HG02973 (cell line): ENCODE measurements around the gene PTPRM.
"Not testable (repeated sequence)": the region's sequence is repeated elsewhere in the genome, so short reads cannot be mapped to it uniquely, and the experiment has no call there.

Experiments
- ATAC-seq: cut with Tn5 transposase; IDR thresholded peaks from one replicate; pipeline ENCODE4 v1.9.1; 2021; ENCODE audit warnings: moderate library complexity; ENCODE audit not compliant: unreplicated experiment

PTPRM gene

DNA sequence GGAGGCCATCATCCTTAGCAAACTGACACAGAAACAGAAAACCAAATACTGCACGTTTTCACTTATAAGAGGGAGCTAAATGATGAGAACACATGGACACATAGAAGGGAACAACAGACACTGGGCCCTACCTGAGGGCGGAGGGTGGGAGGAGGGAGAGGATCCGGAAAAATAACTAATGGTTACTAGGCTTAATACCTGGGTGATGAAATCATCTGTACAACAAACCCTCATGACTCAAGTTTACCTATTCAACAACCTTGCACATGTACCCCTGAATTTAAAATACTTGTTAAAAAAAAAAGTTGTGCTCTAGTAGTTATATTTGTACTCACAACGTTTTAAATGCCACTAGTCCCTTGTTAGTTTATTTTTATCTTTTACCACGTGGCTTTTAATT is 879.8 kb downstream of the PTPRM start:
- not testable (repeated sequence) for ATAC-seq

DNA sequence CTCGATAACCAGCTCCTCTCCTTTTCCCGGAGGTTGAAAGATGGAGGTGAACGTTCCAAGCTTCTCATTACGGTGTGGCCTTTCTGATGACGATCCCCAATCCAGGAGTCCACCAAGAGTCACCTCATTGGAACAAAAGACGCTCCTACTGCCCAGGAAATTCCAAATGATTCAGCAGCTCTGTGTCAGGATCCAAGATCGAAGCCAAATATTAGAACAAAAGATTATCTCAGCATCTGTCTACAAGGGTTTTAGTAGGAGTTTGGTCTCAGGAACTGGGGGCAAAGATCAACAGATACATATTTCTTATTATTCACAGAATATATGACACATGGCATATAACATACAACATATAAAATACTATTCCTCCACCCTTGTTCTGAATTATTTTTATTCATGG is 881.0 kb downstream of the PTPRM start:
- no peak for ATAC-seq

DNA sequence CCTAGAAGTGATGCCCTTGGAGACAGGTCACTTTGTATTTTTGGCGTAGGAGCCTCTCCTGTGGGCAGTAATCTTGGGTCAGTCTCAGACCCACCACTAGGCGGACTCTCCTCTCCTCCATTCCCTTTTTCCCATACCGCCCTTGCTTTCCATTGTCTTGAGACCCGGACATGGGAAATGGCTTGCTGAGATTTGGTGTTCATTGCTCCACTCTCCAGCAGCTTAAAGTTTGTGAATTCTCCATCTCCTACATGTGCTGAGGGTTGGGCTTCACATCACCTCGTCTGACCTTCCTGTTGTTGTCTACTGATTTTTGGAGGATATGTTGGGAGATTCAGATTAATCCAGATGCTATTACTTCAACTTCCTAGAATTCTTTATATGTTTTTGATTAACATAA is 882.9 kb downstream of the PTPRM start:
- no peak for ATAC-seq

DNA sequence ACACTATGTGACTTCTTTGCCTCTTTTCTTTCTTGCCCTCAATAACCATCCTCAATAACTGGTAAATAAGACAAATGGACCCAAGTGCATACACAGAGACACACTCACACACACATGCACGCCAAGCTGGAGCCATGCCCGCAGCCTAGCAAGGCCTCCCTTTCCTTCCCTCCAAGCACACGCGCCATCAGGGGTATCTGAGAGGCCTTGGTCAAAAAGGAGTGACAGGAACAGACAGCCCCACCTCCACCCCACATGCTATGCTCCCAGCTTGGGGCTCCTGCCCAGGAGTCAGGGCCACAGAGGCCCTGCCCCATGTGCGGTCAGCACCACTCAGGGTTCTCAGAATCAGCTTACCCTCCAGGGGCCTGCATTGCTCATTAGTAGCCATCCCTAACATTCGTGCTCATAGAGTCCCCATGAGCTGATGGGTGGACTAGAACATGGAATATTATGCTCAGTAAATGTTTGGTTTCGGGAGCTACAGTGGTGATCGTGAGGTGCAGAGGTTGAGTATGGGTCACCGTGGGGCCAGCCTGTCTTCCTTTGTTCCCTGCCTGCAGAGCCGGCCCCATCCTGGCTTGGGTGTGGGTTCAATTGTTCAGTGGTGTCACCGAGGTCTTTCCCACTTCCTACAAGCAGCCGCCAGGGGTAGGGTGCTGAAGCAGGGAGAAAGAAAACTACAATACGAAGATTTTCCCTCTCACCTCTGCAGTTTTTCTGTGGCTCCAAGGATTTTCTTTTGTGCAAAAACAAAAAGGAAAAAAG is 884.0 kb downstream of the PTPRM start:
- ATAC-seq, result no peak

DNA sequence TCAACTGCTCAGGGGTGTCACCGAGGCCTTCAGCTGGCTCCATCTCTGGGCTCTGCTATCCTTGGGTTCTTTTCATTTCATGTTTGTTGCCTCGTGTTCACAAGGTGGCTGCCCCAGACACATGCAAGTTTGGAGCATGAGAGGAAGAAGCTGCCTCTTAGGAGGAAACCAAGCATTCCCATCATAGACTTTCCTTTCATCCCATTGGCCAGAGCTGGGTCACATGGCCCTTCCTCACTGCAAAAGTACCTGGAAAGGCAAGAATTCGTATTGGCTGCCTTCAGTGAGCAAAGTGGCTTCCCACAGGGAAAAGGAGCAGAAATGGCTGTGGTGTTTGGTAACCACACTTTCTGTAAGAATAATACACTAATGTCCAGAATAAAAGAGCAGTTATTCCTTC is 886.4 kb downstream of the PTPRM start:
- ATAC-seq, result no peak

DNA sequence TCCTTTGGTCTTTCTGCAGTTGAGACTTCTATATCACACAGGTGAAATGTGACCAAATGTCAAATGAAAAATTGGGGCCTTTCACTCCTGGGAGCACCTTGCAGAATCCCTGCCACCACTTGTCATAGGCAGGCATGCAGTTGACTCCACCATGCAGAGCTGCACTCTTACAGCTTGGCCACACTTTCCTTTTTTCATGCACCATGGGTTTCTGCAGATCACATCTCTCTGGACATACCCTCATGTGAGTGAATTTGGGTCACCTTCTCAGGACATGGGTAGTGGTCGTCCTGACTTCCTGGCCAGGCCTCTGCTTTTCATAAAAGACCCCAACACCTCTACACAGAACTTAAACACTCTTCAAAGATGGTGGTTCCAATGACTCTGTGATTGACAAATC is 887.0 kb downstream of the PTPRM start:
- no peak for ATAC-seq

DNA sequence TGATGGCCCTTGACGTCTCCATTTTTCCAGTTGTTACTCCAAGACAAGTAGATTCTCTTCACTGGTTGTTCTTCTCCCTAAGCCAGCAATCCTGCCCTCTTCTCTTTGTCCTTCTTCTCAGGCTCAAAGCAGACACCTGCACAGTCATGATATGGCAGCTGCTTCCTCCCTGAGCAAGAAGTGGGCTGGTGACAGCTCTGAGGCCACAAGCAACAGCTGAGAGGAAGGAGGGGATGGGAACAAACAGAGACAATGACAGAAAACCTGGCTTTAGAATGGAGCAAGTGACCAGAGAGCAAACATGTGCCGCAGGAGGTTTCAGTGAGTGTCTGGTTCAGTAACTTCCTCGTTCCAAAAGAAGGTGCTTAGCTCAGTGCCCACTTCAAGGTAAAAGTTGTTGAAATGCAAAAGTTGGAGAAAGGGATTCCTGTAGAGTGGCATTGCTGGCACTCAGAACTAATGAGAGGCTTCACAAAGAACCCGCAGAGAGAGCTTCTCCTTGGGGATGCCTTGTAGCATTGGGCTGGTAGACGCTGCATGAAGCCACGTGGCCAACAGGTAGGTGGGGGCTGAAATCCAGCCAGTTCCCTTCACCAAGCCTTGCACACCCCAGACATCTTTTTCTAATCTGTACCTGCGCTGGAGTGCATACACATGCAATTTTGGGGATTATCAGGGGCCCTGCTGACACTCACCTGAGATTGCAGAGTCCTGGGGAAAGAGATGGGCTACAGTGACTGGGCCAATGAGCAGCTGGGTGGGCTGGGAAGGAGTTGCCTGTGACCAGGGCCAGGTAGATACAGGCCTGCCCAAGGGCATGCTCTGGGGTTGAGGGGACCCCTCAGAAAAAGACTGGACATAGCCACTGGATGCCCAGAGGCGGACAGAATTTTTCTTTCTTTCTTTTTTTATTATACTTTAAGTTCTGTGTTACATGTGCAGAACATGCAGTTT is 888.8 kb downstream of the PTPRM start:
- no peak for ATAC-seq
